Measurements from ENCODE around the gene TSPAN4.

Gene TSPAN4

GRCh38 chr11:804599-804964 is 38.1 kb upstream of the TSPAN4 start:
- no peak for DNase-seq (ENCODE audit: low read depth)

DNA sequence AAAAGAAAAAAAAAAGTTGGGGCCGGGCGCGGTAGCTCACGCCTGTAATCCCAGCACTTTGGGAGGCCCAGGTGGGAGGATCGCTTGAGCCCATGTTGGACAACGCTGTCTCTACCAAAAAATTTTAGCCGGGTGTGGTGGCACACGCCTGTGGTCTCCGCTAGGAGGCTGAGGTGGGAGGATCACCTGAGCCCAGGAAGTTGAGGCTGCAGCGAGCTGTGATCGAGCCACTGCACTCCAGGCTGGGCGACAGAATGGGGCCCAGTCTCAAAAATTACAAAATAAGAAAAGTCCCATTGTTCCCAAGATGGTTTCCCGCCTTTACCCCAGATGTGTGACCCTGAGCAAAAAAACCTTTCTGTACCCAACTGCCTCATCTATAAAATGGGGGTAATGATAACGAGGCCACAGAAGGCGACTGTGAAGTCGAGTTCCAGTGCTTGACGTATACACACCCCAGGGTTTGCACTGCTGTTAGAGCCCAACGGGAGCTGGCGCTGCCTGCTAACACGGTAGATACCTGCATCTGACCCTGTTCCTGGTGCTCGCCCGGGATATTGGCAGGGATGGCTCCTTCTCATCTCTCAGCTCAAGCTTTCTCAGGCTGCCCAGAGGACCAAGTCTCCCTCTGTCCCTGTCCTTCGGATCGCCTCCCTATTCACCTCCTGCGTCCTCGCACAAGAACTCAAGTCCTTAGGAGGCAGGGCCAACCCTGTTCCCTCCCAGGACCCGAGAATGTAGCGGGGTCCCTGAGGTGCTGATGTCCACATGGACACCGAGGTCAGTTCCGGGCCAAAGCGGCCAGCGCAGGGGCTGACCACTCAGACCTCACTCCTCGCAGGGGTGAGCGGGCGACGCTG is 34.0 kb upstream of the TSPAN4 start:
- DNase-seq (ENCODE audit: low read depth): no peak

DNA sequence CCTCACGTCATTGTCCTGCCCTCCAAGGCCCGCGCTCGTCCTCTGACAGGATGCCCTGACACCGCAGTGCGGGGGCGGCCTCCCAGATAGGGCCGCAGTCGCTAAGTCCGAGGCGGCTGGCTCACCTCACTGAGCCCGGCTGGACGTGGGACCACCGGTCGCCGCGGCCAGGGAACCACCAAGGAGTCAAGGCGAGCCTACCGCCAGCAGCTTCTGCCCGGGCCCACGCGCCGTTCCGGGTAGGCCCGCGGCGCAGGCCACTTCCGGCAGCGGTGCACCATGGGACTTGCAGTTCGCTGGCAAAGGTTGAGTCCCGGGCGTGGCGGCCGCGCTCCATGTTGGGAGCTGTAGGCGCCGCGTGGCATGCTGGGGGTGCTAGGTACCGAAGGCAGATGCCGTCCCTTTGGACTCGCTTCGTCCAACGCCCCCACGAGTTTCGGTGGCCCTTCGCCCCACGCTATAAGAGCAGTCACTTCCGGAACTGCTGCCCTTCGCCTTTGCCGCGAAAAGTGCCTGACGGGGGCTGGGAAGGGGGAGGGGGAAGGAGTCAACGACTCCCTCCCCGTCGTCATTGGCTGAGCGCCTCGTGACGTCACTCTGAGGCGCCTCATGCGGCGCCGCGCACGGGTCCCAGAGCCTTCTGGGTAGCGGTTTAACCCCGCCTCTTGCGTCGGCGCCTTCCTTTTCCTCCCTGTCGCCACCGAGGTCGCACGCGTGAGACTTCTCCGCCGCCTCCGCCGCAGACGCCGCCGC is 33.2 kb upstream of the TSPAN4 start, which contains the start of gene RPLP2:
Gene RPLP2 (plus strand): TSS at position 681 of the 753 bp plus-strand sequence. CDS start 268 bp downstream, outside the sequence.
- DNase-seq (ENCODE audit: low read depth): peak; percentile 98

DNA sequence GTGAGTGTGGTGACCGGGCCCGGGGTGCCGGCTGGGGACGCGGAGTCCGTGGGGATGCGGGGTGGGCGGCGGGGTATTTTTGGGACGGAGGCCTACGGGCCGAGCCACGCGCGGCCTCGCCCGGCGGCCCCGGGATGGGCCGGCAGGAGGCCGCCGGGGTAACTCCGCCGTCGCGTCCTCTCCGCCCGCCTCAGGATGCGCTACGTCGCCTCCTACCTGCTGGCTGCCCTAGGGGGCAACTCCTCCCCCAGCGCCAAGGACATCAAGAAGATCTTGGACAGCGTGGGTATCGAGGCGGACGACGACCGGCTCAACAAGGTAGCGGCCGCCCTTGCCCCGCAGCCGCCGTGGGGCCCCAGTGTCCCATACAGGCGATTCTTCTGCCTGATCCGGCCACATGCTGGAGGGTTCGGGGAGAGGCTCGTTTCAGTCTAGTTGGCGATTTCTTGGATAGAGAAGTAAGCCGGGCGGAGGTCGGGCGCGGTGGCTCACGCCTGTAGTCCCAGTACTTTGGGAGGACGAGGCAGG is 32.5 kb upstream of the TSPAN4 start:
- DNase-seq (ENCODE audit: low read depth): no peak

- no peak for DNase-seq (ENCODE audit: low read depth)
Measured at GRCh38 chr11:811446-812245, 31.0 kb upstream of the TSPAN4 start.

DNA sequence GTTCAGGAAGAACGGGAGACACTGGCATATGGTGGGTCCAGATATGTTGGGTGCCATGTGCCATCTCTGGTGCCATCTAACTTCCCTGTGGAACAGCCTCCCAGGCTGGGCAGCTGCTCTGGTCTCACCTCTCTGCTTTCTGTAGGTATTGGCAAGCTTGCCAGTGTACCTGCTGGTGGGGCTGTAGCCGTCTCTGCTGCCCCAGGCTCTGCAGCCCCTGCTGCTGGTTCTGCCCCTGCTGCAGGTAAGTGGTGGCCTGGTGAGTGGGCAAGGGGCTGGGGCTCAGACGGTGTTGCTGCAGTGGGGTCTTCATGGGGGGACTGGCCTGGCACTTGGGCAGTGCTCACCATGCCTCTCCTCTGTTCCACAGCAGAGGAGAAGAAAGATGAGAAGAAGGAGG is 30.3 kb upstream of the TSPAN4 start:
- no peak for DNase-seq (ENCODE audit: low read depth)

GRCh38 chr11:813072-813455 is 29.6 kb upstream of the TSPAN4 start:
- DNase-seq (ENCODE audit: low read depth): no peak

GRCh38 chr11:813456-814096 is 29.1 kb upstream of the TSPAN4 start:
- no peak for DNase-seq (ENCODE audit: low read depth)

DNA sequence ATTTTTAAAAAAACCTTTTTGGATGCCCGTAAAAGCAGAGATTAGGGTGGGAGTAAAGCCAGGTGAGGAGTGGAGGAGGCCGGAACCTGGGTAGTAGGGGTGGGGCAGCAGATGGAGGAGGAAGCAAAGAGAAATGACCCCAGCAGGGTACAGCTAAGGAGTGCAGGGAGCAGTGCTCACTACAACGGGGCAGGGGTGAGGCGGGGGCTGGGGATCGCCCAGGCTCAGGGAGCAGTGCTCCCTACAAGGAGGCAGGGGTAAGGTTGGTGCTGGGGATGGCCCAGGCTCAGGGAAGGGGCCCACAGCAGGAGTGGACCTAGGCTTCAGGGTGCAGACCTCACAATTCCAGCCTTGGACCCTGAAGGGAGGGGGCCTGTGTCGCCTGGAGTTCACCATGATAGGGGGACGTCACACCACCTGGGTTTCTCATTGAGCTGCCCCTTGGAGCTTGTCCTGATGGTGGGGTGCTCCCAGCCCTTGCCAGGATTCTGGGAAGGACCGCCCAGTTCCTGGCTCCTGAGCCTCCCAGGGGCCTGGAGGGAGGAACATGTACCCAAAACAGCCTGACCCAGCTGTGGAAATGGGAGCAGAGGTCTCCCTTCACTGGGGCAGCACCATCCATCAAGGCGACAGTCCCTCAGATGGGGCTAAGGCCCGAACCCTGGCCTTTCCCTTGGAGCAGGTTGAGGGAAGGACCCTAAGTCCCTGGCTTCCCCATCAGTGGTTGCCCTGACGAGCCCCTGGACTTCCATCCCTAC is 26.8 kb upstream of the TSPAN4 start:
- no peak for DNase-seq (ENCODE audit: low read depth)

DNA sequence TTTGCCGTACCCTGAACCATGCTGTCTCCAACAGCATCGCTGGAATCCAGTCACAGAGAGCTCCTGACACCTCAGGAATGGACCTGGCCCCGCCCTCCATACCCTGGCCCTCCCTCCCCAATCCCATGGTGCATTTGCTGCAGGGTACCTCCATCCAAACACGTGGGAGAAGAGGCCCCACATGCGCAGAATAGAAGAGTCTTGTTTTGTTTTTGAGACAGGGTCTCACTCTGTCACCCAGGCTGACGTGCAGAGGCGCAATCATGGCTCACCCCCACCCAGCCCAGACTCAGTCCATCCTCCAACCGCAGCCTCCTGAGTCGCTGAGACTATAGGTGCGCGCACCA is 26.2 kb upstream of the TSPAN4 start:
- no peak for DNase-seq (ENCODE audit: low read depth)

DNA sequence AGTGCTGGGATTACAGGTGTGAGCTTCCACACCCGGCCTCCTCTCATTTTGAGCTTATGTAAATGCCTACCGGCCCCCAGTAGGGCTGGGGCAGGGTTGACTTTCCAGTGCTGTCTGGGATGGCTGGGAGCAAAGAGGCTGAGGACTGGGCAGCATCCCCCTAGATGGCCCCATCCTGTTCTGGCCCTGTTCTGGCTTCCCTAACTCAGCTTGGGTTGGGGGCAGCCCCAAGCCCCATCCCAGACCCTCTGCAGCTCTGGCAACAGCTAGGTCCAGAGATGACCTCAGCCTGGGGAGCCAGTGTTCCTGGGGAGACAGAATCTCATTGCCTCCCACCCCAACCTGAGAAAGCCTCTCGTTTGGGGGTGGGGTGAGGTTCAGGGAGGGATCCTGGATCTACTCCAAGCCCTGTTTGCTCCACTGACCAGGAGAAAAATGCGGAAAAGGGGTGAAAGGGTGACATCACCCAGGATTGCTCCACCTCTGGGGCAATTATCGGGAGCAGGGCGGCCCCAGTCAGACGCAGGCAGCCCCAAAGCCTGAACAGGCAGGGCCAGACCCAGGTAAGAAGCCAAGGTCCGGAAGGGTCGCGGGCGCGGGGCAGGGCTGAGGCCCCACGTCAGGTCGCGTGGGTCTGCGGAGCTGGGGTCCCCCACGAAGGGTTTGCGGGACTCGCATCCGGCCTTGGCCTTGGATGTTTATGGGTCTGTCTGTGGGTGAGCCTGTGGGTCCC is 24.1 kb upstream of the TSPAN4 start, which contains the start of gene PNPLA2:
Gene PNPLA2 (plus strand): TSS at position 519 of the 733 bp plus-strand sequence. CDS start 805 bp downstream, outside the sequence.
- no peak for DNase-seq (ENCODE audit: low read depth)

- DNase-seq (ENCODE audit: low read depth): peak; percentile 86
Measured at GRCh38 chr11:819129-819931, 23.3 kb upstream of the TSPAN4 start.

GRCh38 chr11:819943-820649 is 22.6 kb upstream of the TSPAN4 start:
- DNase-seq (ENCODE audit: low read depth): peak; percentile 80

GRCh38 chr11:820655-821511 is 21.8 kb upstream of the TSPAN4 start:
- DNase-seq (ENCODE audit: low read depth): no peak

GRCh38 chr11:821512-822371 is 20.9 kb upstream of the TSPAN4 start:
- no peak for DNase-seq (ENCODE audit: low read depth)

DNA sequence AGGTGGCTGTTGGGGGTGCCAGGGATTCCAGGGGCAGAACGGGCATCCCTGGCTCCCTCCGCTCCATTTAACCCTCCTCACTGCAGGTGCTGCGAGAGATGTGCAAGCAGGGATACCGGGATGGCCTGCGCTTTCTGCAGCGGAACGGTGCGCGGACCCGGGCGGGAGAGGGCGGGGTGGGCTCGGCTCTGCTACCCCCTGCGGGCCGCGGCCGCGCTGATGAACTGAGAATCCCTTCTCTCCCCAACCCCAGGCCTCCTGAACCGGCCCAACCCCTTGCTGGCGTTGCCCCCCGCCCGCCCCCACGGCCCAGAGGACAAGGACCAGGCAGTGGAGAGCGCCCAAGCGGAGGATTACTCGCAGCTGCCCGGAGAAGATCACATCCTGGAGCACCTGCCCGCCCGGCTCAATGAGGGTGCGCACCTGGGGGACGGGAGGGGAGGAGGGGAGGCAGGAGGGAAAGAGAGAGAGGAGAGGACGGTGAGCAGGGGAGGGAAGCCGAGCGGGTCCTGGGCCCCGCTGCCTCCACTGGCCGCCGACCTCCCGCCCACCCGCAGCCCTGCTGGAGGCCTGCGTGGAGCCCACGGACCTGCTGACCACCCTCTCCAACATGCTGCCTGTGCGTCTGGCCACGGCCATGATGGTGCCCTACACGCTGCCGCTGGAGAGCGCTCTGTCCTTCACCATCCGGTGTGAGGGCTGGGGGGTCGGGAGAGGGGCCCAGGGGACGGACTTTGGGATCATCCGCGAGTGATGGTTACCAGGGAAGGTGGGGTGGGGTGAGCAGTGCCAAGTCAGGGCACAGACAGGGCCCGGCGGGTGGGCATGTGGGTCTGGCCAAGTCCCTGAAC is 19.0 kb upstream of the TSPAN4 start:
- DNase-seq (ENCODE audit: low read depth): no peak
